GM21619 (cell line): ENCODE data around the gene DLGAP1.

Experiments
- ATAC-seq: cut with Tn5 transposase; IDR thresholded peaks from one replicate; pipeline ENCODE4 v1.9.1; 2021; ENCODE audit not compliant: unreplicated experiment

Gene DLGAP1

GRCh38 chr18:3960977-3961376, 494.1 kb downstream of the DLGAP1 start:
- ATAC-seq = no peak

- no peak for ATAC-seq
These were observed 495.0 kb downstream of the DLGAP1 start for GRCh38 chr18:3960142-3960541.

GRCh38 chr18:3952031-3952430, 503.1 kb downstream of the DLGAP1 start:
- ATAC-seq = no peak

GRCh38 chr18:3950668-3951404, 504.3 kb downstream of the DLGAP1 start:
- ATAC-seq = no peak

- ATAC-seq = no peak
These were observed 506.1 kb downstream of the DLGAP1 start for GRCh38 chr18:3948958-3949357.

GRCh38 chr18:3947383-3947782, 507.7 kb downstream of the DLGAP1 start:
- no peak for ATAC-seq

- ATAC-seq = no peak
These were observed 519.8 kb downstream of the DLGAP1 start for GRCh38 chr18:3935305-3935704.

- no peak for ATAC-seq
These were observed 522.8 kb downstream of the DLGAP1 start for GRCh38 chr18:3932276-3932675.

- no peak for ATAC-seq
These were observed 523.5 kb downstream of the DLGAP1 start for GRCh38 chr18:3931542-3932112.

GRCh38 chr18:3931013-3931315, 524.1 kb downstream of the DLGAP1 start:
- ATAC-seq = no peak

GRCh38 chr18:3930126-3931012, 524.7 kb downstream of the DLGAP1 start:
- no peak for ATAC-seq

- ATAC-seq = no peak
These were observed 530.7 kb downstream of the DLGAP1 start for GRCh38 chr18:3924455-3924854.

GRCh38 chr18:3923750-3924149, 531.4 kb downstream of the DLGAP1 start:
- ATAC-seq = no peak

- ATAC-seq = no peak
These were observed 533.3 kb downstream of the DLGAP1 start for GRCh38 chr18:3921826-3922225.

- no peak for ATAC-seq
These were observed 534.3 kb downstream of the DLGAP1 start for GRCh38 chr18:3920832-3921231.

- no peak for ATAC-seq
These were observed 535.6 kb downstream of the DLGAP1 start for GRCh38 chr18:3919396-3920061.

- no peak for ATAC-seq
These were observed 539.0 kb downstream of the DLGAP1 start for GRCh38 chr18:3916082-3916481.

GRCh38 chr18:3914833-3915610, 540.1 kb downstream of the DLGAP1 start:
- no peak for ATAC-seq

- no peak for ATAC-seq
These were observed 541.0 kb downstream of the DLGAP1 start for GRCh38 chr18:3914109-3914508.

- ATAC-seq = no peak
These were observed 542.4 kb downstream of the DLGAP1 start for GRCh38 chr18:3912705-3913104.

GRCh38 chr18:3911413-3911812, 543.7 kb downstream of the DLGAP1 start:
- no peak for ATAC-seq
